ENCODE measurements around the gene TRMU.

- TF ChIP-seq CTCF (IDR thresholded peaks at IDR 0.05; ENCODE audit: extremely low read depth in 1 of 2, insufficient read depth in 1 of 2, low read depth in 1 of 2, low read length in 2 of 2) (no peak), MYC (IDR thresholded peaks at IDR 0.05; ENCODE audit: low read depth, low read length) (no peak), POLR2A (IDR thresholded peaks at IDR 0.05; ENCODE audit: low read depth, low read length) (no peak), EZH2 (IDR thresholded peaks at IDR 0.05; ENCODE audit: borderline replicate concordance, low read depth, low read length, severe bottlenecking) (no peak), GATA2 (IDR thresholded peaks at IDR 0.05; ENCODE audit: insufficient read depth, insufficient read length, low read depth, low read length) (no peak)
Observed at GRCh38 chr22:46286941-46287872, 48.3 kb upstream of the TRMU start.

All from endothelial cell of umbilical vein (primary cell).